NCI-H69 (cell line): Measurements from ENCODE around the gene SUGP2.

Experiments used
- DNase-seq: peaks from one replicate; lab custom pipeline; 2025; lab: John Stamatoyannopoulos, UW

SUGP2 gene

GRCh38 chr19:19033426-19034203 is at the start of gene SUGP2, which contains the start of gene ARMC6:
SUGP2 (minus strand) TSS chr19:19033517; CDS start chr19:19031071, 2,446 bp downstream.
ARMC6 (plus strand) TSS chr19:19033603; CDS start chr19:19034210, 607 bp downstream.
- peak; percentile 97 for DNase-seq

DNA sequence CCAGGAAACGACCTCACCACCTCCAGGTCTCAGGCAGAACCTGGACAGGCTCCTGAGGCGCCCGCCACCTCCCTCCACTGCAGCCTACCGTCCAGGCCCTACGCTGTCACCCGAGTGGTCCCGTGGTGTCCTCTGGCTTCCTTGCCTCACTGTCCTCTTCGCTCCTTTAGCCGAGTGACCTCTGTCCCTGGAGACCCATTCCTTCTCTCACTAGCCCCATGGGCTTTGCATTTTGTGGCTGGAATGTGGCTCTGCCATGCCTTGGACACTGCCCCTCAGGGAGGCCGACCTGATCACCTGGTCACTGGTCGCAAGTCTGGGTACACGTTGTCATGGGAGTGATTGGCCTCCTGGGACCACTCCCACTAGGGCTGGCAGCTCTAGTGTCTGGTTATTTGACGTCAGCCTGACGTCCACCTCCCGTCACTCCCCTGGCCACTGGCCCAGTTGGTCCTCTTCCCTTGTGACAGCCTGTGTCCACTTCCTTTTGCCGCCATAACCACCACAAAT is 48.4 kb upstream of the SUGP2 start:
- DNase-seq: no peak

DNA sequence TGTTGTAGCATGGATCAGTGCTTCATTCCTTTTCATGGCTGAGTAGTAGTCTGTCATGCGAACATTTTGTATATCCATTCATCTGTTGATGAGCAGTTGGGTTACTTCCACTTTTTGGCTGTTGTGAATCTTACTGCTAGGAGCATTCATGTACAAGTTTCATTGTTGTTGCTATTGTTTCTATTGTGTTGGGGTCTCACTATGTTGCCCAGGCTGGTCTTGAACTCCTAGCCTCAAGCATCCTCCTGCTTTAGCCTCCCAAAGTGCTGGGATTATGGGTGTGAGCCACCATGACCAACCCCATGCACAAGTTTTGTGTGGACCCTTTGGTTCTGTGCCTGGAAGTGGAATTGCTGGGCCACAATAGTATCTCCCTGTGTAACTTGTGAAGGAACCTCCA is 46.3 kb upstream of the SUGP2 start:
- no peak for DNase-seq

DNA sequence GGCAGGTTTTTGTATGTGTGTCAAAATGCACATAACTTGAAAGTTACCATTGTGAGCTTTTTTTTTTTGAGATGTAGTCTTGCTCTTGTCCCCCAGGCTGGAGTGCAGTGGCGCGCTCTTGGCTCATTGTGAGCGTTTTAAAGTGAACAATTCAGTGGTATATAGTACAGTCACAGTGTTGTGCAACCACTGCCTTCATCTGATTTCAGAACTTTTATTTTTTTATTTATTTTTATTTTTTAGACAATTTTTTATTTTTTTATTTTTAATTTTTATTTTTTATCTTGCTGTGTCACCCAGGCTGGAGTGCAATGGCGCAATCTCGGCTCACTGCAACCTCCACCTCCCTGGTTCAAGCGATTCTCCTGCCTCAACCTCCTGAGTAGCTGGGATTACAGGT is 45.5 kb upstream of the SUGP2 start:
- DNase-seq: no peak

DNA sequence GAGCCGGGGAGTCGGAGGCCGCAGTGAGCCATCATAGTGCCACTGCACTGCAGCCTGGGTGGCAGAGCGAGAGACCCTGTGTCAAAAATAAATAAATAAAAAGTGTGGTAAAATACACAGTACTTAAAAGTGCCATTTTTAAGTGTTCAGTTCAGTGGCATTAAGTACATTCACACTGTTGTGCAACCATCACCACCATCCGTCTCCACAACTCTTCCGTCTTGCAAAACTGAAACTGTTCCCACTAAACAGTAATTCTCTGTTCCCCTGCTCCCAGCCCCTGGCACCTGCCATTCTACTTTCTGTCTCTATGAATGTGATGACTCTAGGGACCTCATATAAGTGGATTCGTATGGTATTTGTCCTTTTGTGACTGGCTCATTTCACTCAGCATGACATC is 43.8 kb upstream of the SUGP2 start:
- DNase-seq: peak; percentile 76

GRCh38 chr19:19076476-19076875 is 43.2 kb upstream of the SUGP2 start:
- peak; percentile 67 for DNase-seq

GRCh38 chr19:19075126-19075525 is 41.8 kb upstream of the SUGP2 start:
- no peak for DNase-seq

- peak; percentile 80 for DNase-seq
Measured at GRCh38 chr19:19074196-19074882, 41.0 kb upstream of the SUGP2 start.

GRCh38 chr19:19071897-19072296 is 38.6 kb upstream of the SUGP2 start:
- no peak for DNase-seq

DNA sequence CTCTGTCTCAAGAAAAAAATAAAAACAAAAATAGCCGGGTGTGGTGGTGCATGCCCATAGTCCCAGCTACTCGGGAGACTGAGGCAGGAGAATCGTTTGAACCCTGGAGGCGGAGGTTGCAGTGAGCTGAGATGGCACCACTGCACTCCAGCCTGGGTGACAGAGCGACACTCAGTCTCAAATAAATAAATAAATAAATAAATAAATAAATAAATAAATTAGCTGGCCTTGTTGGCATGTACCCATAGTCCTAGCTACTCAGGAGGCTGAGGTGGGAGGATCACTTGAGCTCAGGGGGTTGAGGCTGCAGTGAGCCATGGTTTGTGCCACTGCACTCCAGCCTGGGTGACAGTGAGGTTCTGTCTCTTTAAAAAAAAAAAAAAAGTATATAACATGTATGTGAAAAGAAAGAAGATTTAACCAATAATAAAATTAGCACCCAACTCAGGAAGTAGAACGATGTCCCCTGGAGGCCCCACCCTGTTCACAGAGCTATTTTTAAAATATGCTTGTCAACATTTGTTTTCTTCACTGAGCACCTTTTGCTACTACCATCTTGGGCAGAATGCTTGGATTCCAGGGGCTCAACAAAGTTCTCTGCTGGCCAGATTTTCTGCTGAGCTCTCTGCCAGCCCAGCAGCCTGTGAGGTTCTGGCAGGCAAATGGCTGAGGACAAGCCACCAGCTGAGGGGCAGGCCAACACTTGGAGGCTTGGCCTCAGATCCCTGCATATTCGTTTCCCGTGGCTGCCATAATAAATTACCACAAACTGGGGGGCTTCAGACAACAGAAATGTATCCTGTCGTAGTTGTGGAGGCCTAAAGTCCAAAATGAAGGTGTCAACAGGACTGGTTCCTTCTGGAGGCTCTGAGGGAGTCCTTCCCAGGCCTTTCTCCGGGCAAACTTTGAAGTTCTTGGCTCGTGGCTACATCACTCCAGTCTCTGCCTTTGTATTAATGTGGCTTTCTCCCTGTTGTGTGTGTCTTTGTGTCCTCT is 35.6 kb upstream of the SUGP2 start:
- no peak for DNase-seq

GRCh38 chr19:19067276-19068072 is 34.2 kb upstream of the SUGP2 start:
- no peak for DNase-seq

DNA sequence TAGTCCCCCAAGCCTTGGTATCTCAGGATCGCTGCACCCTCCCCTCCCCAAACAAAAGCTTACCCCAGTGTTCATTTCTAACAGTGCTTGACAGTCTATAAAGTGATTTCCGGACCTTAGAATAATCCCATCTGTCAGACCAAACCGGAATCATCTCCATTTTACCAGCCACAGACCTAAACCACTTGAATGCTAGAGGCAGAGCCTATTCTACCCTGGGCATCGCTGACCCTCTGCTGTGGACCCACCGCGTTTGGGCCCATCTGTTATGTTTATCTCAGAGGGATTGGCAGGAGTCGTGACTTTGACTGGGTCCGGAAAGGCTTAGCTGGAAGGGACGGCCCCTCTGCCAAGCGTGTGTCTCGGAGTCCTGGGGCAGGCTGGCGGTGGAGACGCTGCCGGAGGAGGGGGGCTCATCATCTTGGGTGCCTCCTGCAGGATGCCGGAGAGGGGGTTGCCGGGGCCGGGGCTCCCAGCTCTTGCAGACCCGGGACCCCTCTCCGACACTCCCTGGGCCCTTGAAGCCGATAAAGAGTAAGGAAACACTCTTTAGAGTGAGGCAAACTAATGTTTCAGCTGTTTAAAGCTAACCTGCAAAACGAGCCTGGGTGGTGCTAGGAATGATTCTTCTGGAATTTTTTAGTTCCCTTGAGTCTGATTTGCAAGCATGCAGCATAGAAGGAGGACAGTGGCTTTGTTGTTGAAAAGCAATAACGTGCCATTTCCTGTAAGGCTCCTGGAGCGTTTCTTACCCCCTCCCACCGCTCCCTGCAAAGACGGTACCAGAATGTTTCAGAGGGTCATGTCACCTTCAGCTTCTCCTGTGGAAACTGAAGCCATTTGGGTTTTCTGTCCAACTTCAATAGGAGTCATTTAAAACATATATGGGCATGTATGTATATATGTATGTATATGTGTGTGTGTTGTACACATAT is 31.8 kb upstream of the SUGP2 start:
- peak; percentile 45 for DNase-seq

- DNase-seq: peak; percentile 54
Measured at GRCh38 chr19:19064098-19064722, 30.9 kb upstream of the SUGP2 start.

GRCh38 chr19:19063183-19064097 is 30.1 kb upstream of the SUGP2 start, which contains the start of gene SLC25A42:
SLC25A42 (plus strand) TSS chr19:19063994; CDS start chr19:19096125, 32,131 bp downstream.
- peak; percentile 100 for DNase-seq

DNA sequence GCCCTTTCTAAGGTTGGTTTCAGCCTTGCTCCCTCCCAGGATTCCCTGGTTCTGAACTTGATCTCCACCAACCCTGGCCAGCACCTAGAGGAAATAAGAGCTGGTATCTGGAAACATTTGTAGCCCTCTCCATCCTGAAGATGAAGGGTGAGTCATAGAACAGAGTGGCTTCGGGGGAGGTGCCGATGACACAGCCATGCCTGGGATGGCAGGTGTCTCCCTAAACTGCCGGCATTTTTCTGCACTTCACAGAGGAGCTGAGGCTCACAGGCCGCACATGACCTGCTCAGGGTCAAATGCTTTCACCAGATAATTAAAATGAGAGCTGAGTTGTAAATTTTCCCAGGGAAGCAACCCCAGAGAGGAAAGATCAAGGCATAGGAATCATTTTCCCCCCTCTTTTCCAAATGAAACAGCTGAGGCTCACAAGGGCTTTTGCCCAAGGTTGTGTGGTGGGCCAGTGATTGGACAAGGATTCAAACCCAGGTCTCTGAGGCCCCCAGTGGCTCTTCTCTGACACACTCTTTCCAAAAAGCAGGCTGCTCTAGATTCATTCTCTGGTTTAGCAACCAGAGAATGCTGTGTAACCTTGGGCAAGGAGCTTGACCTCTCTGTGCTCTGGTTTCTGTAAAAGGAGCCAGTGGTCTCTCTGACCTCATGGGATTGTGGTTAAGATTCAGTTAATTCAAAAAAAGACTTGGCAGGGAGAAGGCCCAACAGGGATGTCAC is 29.3 kb upstream of the SUGP2 start:
- DNase-seq: peak; percentile 20

- no peak for DNase-seq
Measured at GRCh38 chr19:19061506-19061905, 28.2 kb upstream of the SUGP2 start.

DNA sequence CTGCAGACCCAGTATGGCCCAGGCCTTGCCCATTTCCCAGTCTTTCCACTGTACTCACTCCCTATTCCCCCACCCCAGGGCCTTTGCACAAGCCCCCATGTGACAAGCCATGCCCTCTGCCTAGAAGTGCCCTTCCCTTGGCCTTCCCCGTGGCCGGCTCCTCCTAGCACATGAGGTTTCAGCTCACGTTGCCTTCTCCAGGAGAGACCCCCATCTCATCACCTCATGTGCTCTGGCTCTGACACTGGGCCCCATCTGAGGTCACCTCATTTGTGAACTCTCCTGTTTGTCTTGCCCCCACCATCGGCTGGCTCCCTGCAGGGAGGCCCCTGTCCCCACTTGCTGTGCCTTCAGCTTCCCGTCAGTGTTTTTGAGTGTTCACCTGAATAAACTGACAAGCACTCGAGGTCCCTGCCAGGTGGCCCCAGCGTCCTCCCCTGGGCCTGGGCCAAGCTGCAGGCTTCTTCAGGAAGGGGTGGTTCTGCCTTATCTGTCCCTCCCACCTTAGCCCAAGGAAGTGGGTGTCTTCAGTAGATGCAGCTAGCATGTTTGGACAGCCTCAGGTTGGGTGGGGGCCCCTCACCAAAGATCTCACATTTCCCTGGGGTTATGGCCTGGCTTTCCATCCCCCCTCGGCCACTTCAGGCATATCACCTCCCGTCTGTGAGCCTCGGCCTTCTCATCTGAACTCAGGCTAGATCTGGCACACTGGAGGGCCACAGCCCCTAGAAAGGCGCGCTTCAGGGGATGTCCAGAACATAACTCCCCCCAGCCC is 26.7 kb upstream of the SUGP2 start:
- DNase-seq: no peak
